ENCODE results near the gene MSANTD1. TPM values are rescaled to one million over a fixed set of nuclear protein-coding genes. Genes with fewer than 3 reads are reported as not detected.

Gene MSANTD1
- total and polyA plus RNA-seq, 2 donors (not counting 3 experiments of a cell fraction or from before 2014, with no cell fraction given) = 0.14 to 1.2 TPM

DNA sequence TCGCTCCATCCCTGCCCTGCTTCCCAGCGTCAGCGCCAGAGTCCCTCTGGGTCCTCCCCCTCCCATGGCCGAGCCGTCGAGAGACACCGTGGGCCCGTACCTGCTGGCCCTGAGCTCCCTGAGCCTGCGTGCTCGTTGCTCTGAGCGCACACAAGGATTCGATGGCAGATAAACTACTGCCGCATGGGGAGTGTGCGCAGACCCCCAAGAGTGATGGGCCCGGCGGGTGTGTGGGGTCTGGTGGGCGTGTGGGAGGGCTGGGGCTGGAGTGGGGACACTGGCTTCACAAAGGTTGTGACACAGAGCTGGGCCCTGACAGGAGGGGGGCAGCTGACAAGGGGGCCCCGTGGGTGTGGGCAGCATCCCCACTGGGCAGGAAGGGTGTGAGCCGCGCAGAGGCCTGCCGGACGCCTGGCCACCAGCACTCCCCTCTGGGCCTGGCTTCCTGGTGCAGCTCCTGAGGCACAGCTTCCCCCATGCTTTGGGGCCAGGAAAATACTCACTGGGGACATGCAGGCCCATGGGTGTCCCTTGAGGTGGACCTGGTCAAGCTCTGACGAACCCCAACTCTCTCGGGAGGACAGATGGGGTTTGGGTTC is 39.1 kb downstream of the MSANTD1 start:
- DNase-seq (ENCODE audit: low read depth, low spot score) (no peak), FAIRE-seq (no peak)
- Histone ChIP-seq H3K4me3 (replicated peaks in 1 of 3; ENCODE audit: insufficient read depth in 1 of 3, low read depth in 1 of 3, low read length in 3 of 3) (no peak overlapping the region), H4K20me1 (replicated peaks; ENCODE audit: control insufficient read depth, extremely low read depth, insufficient read depth, low read length) (no peaks in the 10 kb centered on the region), H3K27ac (ENCODE audit: insufficient read depth, low read depth, low read length) (no peak overlapping the region), H3K4me2 (ENCODE audit: insufficient read depth, low read length) (no peak overlapping the region), H3K9me1 (replicated peaks; ENCODE audit: control insufficient read depth, extremely low read depth, insufficient read depth, low read length) (no peaks in the 10 kb centered on the region), H3K27me3 (ENCODE audit: control insufficient read depth in 2 of 2, insufficient read depth in 2 of 2, low read length in 2 of 2) (no peaks in the 10 kb centered on the region), H3K79me2 (ENCODE audit: control insufficient read depth, insufficient read depth, low read length) (no peaks in the 10 kb centered on the region), H3K4me1 (ENCODE audit: control insufficient read depth, extremely low read depth, insufficient read depth, low read length) (peaks cover 7% of the 10 kb centered on the region), H2AFZ (ENCODE audit: low read depth, low read length) (no peak overlapping the region), H3K9me3 (replicated peaks; ENCODE audit: control insufficient read depth, insufficient read depth, low read length) (no peaks in the 10 kb centered on the region), H3K9ac (replicated peaks; ENCODE audit: extremely low read depth, insufficient read depth, low read length) (no peak overlapping the region), H3K36me3 (ENCODE audit: control insufficient read depth in 2 of 2, extremely low read depth in 1 of 2, insufficient read depth in 2 of 2, low read length in 2 of 2) (no peaks in the 10 kb centered on the region)
- ChIA-PET POLR2A (no interaction called here), CTCF (no interaction called here)
- BruUV-seq (replicated peaks) = no TSS peak
- dilution Hi-C loops (cut with MboI; ENCODE audit: extremely low pct_ligation_motif_present, low sequenced_read_pairs) = no loop called here
- no peak for TF ChIP-seq EZH2 (IDR thresholded peaks at IDR 0.05; ENCODE audit: borderline replicate concordance, low read depth, low read length, severe bottlenecking)
- TF ChIP-seq, protein P1, sequence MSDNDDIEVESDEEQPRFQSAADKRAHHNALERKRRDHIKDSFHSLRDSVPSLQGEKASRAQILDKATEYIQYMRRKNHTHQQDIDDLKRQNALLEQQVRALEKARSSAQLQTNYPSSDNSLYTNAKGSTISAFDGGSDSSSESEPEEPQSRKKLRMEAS (IDR thresholded peaks at IDR 0.05; ENCODE audit: insufficient read depth, insufficient read length) = no peak
- no peak for TF ChIP-seq POLR2A (IDR thresholded peaks at IDR 0.05; ENCODE audit: low read depth, low read length)
- TF ChIP-seq GATA2 (IDR thresholded peaks at IDR 0.05; ENCODE audit: insufficient read depth, insufficient read length, low read depth, low read length) = no peak
- TF ChIP-seq POLR2AphosphoS5 (IDR thresholded peaks at IDR 0.05; ENCODE audit: insufficient read depth, low read depth, low read length) = no peak
- TF ChIP-seq, protein P2, sequence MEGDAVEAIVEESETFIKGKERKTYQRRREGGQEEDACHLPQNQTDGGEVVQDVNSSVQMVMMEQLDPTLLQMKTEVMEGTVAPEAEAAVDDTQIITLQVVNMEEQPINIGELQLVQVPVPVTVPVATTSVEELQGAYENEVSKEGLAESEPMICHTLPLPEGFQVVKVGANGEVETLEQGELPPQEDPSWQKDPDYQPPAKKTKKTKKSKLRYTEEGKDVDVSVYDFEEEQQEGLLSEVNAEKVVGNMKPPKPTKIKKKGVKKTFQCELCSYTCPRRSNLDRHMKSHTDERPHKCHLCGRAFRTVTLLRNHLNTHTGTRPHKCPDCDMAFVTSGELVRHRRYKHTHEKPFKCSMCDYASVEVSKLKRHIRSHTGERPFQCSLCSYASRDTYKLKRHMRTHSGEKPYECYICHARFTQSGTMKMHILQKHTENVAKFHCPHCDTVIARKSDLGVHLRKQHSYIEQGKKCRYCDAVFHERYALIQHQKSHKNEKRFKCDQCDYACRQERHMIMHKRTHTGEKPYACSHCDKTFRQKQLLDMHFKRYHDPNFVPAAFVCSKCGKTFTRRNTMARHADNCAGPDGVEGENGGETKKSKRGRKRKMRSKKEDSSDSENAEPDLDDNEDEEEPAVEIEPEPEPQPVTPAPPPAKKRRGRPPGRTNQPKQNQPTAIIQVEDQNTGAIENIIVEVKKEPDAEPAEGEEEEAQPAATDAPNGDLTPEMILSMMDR (IDR thresholded peaks at IDR 0.05; ENCODE audit: extremely low read depth in 1 of 2, insufficient read depth in 1 of 2, low read depth in 1 of 2, low read length in 2 of 2) = no peak
- no peak for TF ChIP-seq MYC (IDR thresholded peaks at IDR 0.05; ENCODE audit: low read depth, low read length)
- no peak for TF ChIP-seq FOS (IDR thresholded peaks at IDR 0.05; ENCODE audit: borderline replicate concordance, insufficient read depth, low read length)
- TF ChIP-seq JUN (IDR thresholded peaks at IDR 0.05; ENCODE audit: borderline replicate concordance, insufficient read depth, insufficient read length, low read depth) = no peak
- intact Hi-C loops (cut with micrococcal nuclease) = no loop called here
